Fibroblast of the aortic adventitia (primary cell): Measurements from ENCODE around the gene TIMM44. TPM values are rescaled to one million over a fixed set of nuclear protein-coding genes. Genes with fewer than 3 reads are reported as not detected.
"Not testable (repeated sequence)": the region's sequence is repeated elsewhere in the genome, so short reads cannot be mapped to it uniquely, and the experiment has no call there.

ENCODE experiments used
- DNase-seq: peaks from one replicate; pipeline ENCODE4 v3.0.0-alpha.2; 2010; ENCODE audit warnings: low read depth
- H3K4me3 ChIP-seq: 2 replicates; pipeline ENCODE4 v1.5.1; 2011; ENCODE audit warnings: low read depth, mild to moderate bottlenecking, control low read depth, low read length, moderate library complexity
- CTCF ChIP-seq: IDR thresholded peaks from 2 replicates; pipeline ENCODE4 v1.5.1; 2011; ENCODE audit warnings: mild to moderate bottlenecking, low read length, control low read depth, inconsistent platforms; ENCODE audit not compliant: insufficient read depth
- total RNA-seq: library from RNA; depleted of rRNA; stranded (reverse); fragments of >200 nt; gene quantifications from 2 replicates; pipeline ENCODE4 v1.2.3, GENCODE V29; 2012; ENCODE audit warnings: low replicate concordance

Gene TIMM44
- total RNA-seq, 1 donor = 40.7 TPM

- no peak for TF ChIP-seq CTCF
- no peak overlapping the region for H3K4me3 ChIP-seq
- no peak for DNase-seq
These were observed 12.7 kb downstream of the TIMM44 start for GRCh38 chr19:7930765-7931164.

GRCh38 chr19:7930030-7930429, 13.4 kb downstream of the TIMM44 start:
- not testable (repeated sequence) for H3K4me3 ChIP-seq, DNase-seq

GRCh38 chr19:7928741-7929701, 14.4 kb downstream of the TIMM44 start:
- peak overlapping the region; percentile 44 for H3K4me3 ChIP-seq
- peak; percentile 94 for DNase-seq
- TF ChIP-seq CTCF = peak; percentile 58

GRCh38 chr19:7928334-7928706, 15.1 kb downstream of the TIMM44 start:
- peak overlapping the region; percentile 17 for H3K4me3 ChIP-seq
- DNase-seq = peak; percentile 32
- TF ChIP-seq CTCF = no peak

GRCh38 chr19:7927605-7928333, 15.7 kb downstream of the TIMM44 start:
- no peak overlapping the region for H3K4me3 ChIP-seq
- DNase-seq = no peak
- TF ChIP-seq CTCF = no peak

- DNase-seq = no peak
- no peak overlapping the region for H3K4me3 ChIP-seq
These were observed 16.5 kb downstream of the TIMM44 start for GRCh38 chr19:7926727-7927604.

More at GRCh38 chr19:7926727-7927604, 16.5 kb downstream of the TIMM44 start:
- no peak for TF ChIP-seq CTCF
